Adrenal gland (tissue), 5 donors: ENCODE measurements around the gene SYNGR2.

Experiments used
- POLR2A ChIP-seq, 2 donors: fragments of 450-650 bp; IDR thresholded peaks; one replicate each; pipeline ENCODE4 v1.6.1; 2017; ENCODE audit warnings: antibody characterized with exemption in 2 of 2, mild to moderate bottlenecking in 2 of 2, moderate library complexity in 1 of 2
- TF ChIP-seq, protein P1 (sequence below), 6 experiments: fragments of 450-650 bp in 4 of 6; fragments of 200-600 bp in 2 of 6; sonication (generic) in 1 of 6; IDR thresholded peaks; 1 replicate in 5 of 6; 2 replicates in 1 of 6; pipeline versions ENCODE4 v1.5.1 to v1.8.0; 2016 to 2021; ENCODE audit warnings: antibody characterized with exemption in 6 of 6, mild to moderate bottlenecking in 2 of 6, moderate library complexity in 1 of 6
- donor health status: DM: no; HTN: no; CAD: no.

- TF ChIP-seq, protein P1, sequence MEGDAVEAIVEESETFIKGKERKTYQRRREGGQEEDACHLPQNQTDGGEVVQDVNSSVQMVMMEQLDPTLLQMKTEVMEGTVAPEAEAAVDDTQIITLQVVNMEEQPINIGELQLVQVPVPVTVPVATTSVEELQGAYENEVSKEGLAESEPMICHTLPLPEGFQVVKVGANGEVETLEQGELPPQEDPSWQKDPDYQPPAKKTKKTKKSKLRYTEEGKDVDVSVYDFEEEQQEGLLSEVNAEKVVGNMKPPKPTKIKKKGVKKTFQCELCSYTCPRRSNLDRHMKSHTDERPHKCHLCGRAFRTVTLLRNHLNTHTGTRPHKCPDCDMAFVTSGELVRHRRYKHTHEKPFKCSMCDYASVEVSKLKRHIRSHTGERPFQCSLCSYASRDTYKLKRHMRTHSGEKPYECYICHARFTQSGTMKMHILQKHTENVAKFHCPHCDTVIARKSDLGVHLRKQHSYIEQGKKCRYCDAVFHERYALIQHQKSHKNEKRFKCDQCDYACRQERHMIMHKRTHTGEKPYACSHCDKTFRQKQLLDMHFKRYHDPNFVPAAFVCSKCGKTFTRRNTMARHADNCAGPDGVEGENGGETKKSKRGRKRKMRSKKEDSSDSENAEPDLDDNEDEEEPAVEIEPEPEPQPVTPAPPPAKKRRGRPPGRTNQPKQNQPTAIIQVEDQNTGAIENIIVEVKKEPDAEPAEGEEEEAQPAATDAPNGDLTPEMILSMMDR (IDR thresholded peaks at IDR 0.05): no peak
- TF ChIP-seq POLR2A (IDR thresholded peaks at IDR 0.05): no peak
These were observed 4.3 kb upstream of the SYNGR2 start for GRCh38 chr17:78163881-78164747.
